H9 (cell line): ENCODE measurements around the gene PTPRK. TPM values are rescaled to one million over a fixed set of nuclear protein-coding genes. Genes with fewer than 3 reads are reported as not detected.

ENCODE experiments used
- DNase-seq: peaks from one replicate; pipeline ENCODE4 v3.0.0-alpha.2; 2017
- H2AFZ ChIP-seq: one replicate; pipeline ENCODE4 v1.6.1; 2013; ENCODE audit warnings: mild to moderate bottlenecking, low read length, control low read depth, moderate library complexity
- H2AK5ac ChIP-seq: 2 replicates; pipeline ENCODE4 v1.6.1; 2013; ENCODE audit warnings: low read length, control low read depth, mixed read lengths; ENCODE audit not compliant: insufficient read length
- H2BK120ac ChIP-seq: one replicate; pipeline ENCODE4 v1.6.1; 2013; ENCODE audit warnings: low read depth, mild to moderate bottlenecking, low read length, control low read depth, inconsistent platforms; ENCODE audit not compliant: poor library complexity, severe bottlenecking
- H2BK12ac ChIP-seq: 2 replicates; pipeline ENCODE4 v1.6.1; 2013; ENCODE audit warnings: low read length, control low read depth, mixed read lengths, low read depth; ENCODE audit not compliant: insufficient read length
- H2BK15ac ChIP-seq: 2 replicates; pipeline ENCODE4 v1.6.1; 2013; ENCODE audit warnings: low read depth, low read length, control low read depth
- H2BK20ac ChIP-seq: one replicate; pipeline ENCODE4 v1.6.1; 2013; ENCODE audit warnings: low read depth, mild to moderate bottlenecking, low read length, control low read depth, inconsistent platforms; ENCODE audit not compliant: poor library complexity, severe bottlenecking
- H2BK5ac ChIP-seq: 2 replicates; pipeline ENCODE4 v1.6.1; 2013; ENCODE audit warnings: low read length, control low read depth, mixed read lengths; ENCODE audit not compliant: insufficient read length
- H3K14ac ChIP-seq: 2 replicates; pipeline ENCODE4 v1.6.1; 2013; ENCODE audit warnings: low read length, control low read depth; ENCODE audit not compliant: insufficient read depth
- H3K18ac ChIP-seq: 2 replicates; pipeline ENCODE4 v1.6.1; 2013; ENCODE audit warnings: low read depth, mild to moderate bottlenecking, mixed read lengths, low read length, control low read depth; ENCODE audit not compliant: insufficient read length
- H3K23ac ChIP-seq: 2 replicates; pipeline ENCODE4 v1.6.1; 2013; ENCODE audit warnings: low read length, control low read depth, mixed read lengths, low read depth; ENCODE audit not compliant: insufficient read length
- H3K23me2 ChIP-seq: 2 replicates; pipeline ENCODE4 v1.6.1; 2013; ENCODE audit warnings: low read depth, mild to moderate bottlenecking, mixed read lengths, low read length, control low read depth; ENCODE audit not compliant: insufficient read length, poor library complexity, severe bottlenecking
- H3K27ac ChIP-seq: 2 replicates; pipeline ENCODE4 v1.5.1; 2013; ENCODE audit warnings: low read length, control low read depth, mixed read lengths, low read depth; ENCODE audit not compliant: insufficient read length
- H3K27me3 ChIP-seq: 2 replicates; pipeline ENCODE4 v1.6.1; 2013; ENCODE audit warnings: low read length, control low read depth, inconsistent platforms; ENCODE audit not compliant: insufficient read depth
- H3K4ac ChIP-seq: 2 replicates; pipeline ENCODE4 v1.6.1; 2013; ENCODE audit warnings: low read depth, mild to moderate bottlenecking, control low read depth, inconsistent platforms, low read length, moderate library complexity
- H3K4me1 ChIP-seq: 2 replicates; pipeline ENCODE4 v1.6.1; 2013; ENCODE audit warnings: low read length, control low read depth, inconsistent platforms; ENCODE audit not compliant: insufficient read depth
- H3K4me2 ChIP-seq: 2 replicates; pipeline ENCODE4 v1.6.1; 2013; ENCODE audit warnings: low read length, control low read depth, mixed read lengths; ENCODE audit not compliant: insufficient read length, insufficient read depth
- H3K56ac ChIP-seq: 2 replicates; pipeline ENCODE4 v1.6.1; 2013; ENCODE audit warnings: low read depth, mild to moderate bottlenecking, mixed read lengths, low read length, control low read depth; ENCODE audit not compliant: insufficient read length
- H3K79me1 ChIP-seq: 2 replicates; pipeline ENCODE4 v1.6.1; 2013; ENCODE audit warnings: low read depth, mild to moderate bottlenecking, moderate library complexity, low read length, control low read depth, inconsistent platforms; ENCODE audit not compliant: insufficient read depth, poor library complexity, severe bottlenecking
- H3K79me2 ChIP-seq: 2 replicates; pipeline ENCODE4 v1.6.1; 2013; ENCODE audit warnings: low read length, control low read depth, inconsistent platforms; ENCODE audit not compliant: insufficient read depth
- H3K9ac ChIP-seq: 2 replicates; pipeline ENCODE4 v1.6.1; 2013; ENCODE audit warnings: low read length, control low read depth, mixed read lengths; ENCODE audit not compliant: insufficient read length; ENCODE audit errors: extremely low read depth
- H3K9me3 ChIP-seq: one replicate; pipeline ENCODE4 v1.6.1; 2013; ENCODE audit warnings: low read depth, low read length, inconsistent platforms; ENCODE audit not compliant: control insufficient read depth
- H3T11ph ChIP-seq: one replicate; pipeline ENCODE4 v1.6.1; 2013; ENCODE audit warnings: mild to moderate bottlenecking, low read length, control low read depth, inconsistent platforms
- H4K20me1 ChIP-seq: one replicate; pipeline ENCODE4 v1.6.1; 2013; ENCODE audit not compliant: control insufficient read depth, insufficient read length, insufficient read depth
- H4K5ac ChIP-seq: 2 replicates; pipeline ENCODE4 v1.6.1; 2013; ENCODE audit warnings: low read depth, mild to moderate bottlenecking, mixed read lengths, low read length, control low read depth; ENCODE audit not compliant: insufficient read length
- H4K8ac ChIP-seq: replicated peaks from 2 replicates; pipeline ENCODE4 v1.6.1; 2013; ENCODE audit warnings: low read length, control low read depth, mixed read lengths, low read depth; ENCODE audit not compliant: insufficient read length
- H4K91ac ChIP-seq: 2 replicates; pipeline ENCODE4 v1.6.1; 2013; ENCODE audit warnings: low read depth, mild to moderate bottlenecking, moderate library complexity, mixed read lengths, low read length, control low read depth; ENCODE audit not compliant: insufficient read length
- H3K27ac Mint-ChIP-seq, 3 experiments: 2 replicates in 2 of 3; 3 replicates in 1 of 3; pipeline ENCODE4 v1.8.0; 2020 to 2021; ENCODE audit warnings: mixed read lengths in 3 of 3, mild to moderate bottlenecking in 1 of 3, moderate library complexity in 1 of 3
- H3K27me3 Mint-ChIP-seq: 2 replicates; pipeline ENCODE4 v1.8.0; 2021; ENCODE audit warnings: low read depth, mild to moderate bottlenecking, moderate library complexity, mixed read lengths
- H3K36me3 Mint-ChIP-seq, 3 experiments: 2 replicates in 2 of 3; 3 replicates in 1 of 3; pipeline ENCODE4 v1.8.0; 2020 to 2021; ENCODE audit warnings: low read depth in 3 of 3, mixed read lengths in 3 of 3; ENCODE audit not compliant: insufficient read depth in 1 of 3
- H3K4me1 Mint-ChIP-seq, 2 experiments: 2 replicates each; pipeline ENCODE4 v1.8.0; 2020; ENCODE audit warnings: mixed read lengths in 2 of 2
- H3K4me3 Mint-ChIP-seq, 2 experiments: 2 replicates in 1 of 2; 3 replicates in 1 of 2; pipeline ENCODE4 v1.8.0; 2020 to 2021; ENCODE audit warnings: mild to moderate bottlenecking in 2 of 2, mixed read lengths in 2 of 2, moderate library complexity in 1 of 2
- H3K9me3 Mint-ChIP-seq, 2 experiments: 2 replicates in 1 of 2; 3 replicates in 1 of 2; pipeline ENCODE4 v1.8.0; 2020; ENCODE audit warnings: mild to moderate bottlenecking in 2 of 2, mixed read lengths in 2 of 2, moderate library complexity in 1 of 2
- CTCF ChIP-seq: fragments of 200-600 bp; sonication (generic); conservative IDR thresholded peaks from 3 replicates; pipeline ENCODE4 v1.8.0; 2021; ENCODE audit warnings: antibody characterized with exemption, mild to moderate bottlenecking
- WGBS: extraction: QIAGEN DNeasy Blood & Tissue Kit; methylation state at CpG from one replicate; pipeline ENCODE4 v1.1.7; 2013; ENCODE audit warnings: missing lambda C conversion rate, low lambda C conversion rate, mixed read lengths; ENCODE audit not compliant: insufficient read length; ENCODE audit errors: extremely low coverage; 5-methylcytosine and 5-hydroxymethylcytosine counted together
- total RNA-seq: library from RNA; stranded (reverse); gene quantifications from 2 replicates; pipeline ENCODE4 v1.2.1, GENCODE V29; 2021

Gene PTPRK
- total RNA-seq, 1 experiment from 2014 or later, result 47.9 TPM

GRCh38 chr6:128538763-128539162, 18.4 kb upstream of the PTPRK start:
- no CpG with 5 or more reads among the region's 4 CpGs for WGBS
- H4K20me1 ChIP-seq, result no peaks in the 10 kb centered on the region
- H3K23me2 ChIP-seq, result no peaks in the 10 kb centered on the region
- no peaks in the 10 kb centered on the region for H3K4me1 ChIP-seq
- no peaks in the 10 kb centered on the region for H3K27me3 ChIP-seq
- no peaks in the 10 kb centered on the region for H3K36me3 Mint-ChIP-seq
- no peak overlapping the region for H2BK5ac ChIP-seq
- H3T11ph ChIP-seq, result no peak overlapping the region
- H2AFZ ChIP-seq, result no peak overlapping the region
- H4K91ac ChIP-seq, result no peak overlapping the region
- H3K27ac Mint-ChIP-seq, result no peak overlapping the region
- H3K4me2 ChIP-seq, result no peak overlapping the region
- H3K9ac ChIP-seq, result no peak overlapping the region
- no peak for DNase-seq
- H3K9me3 ChIP-seq, result no peaks in the 10 kb centered on the region
- TF ChIP-seq CTCF, result no peak
- H3K56ac ChIP-seq, result no peak overlapping the region
- no peak overlapping the region for H2BK15ac ChIP-seq
- H3K27me3 Mint-ChIP-seq, result no peaks in the 10 kb centered on the region
- no peaks in the 10 kb centered on the region for H3K9me3 Mint-ChIP-seq
- H2BK20ac ChIP-seq, result no peak overlapping the region
- H4K5ac ChIP-seq, result no peak overlapping the region
- no peak overlapping the region for H3K18ac ChIP-seq
- no peak overlapping the region for H2AK5ac ChIP-seq
- no peak overlapping the region for H3K4me3 Mint-ChIP-seq
- no peaks in the 10 kb centered on the region for H3K4me1 Mint-ChIP-seq
- H3K27ac ChIP-seq, result no peak overlapping the region
- no peak overlapping the region for H3K4ac ChIP-seq
- no peak overlapping the region for H3K23ac ChIP-seq
- no peak overlapping the region for H3K14ac ChIP-seq
- H3K79me1 ChIP-seq, result no peaks in the 10 kb centered on the region
- H2BK12ac ChIP-seq, result no peak overlapping the region
- no peaks in the 10 kb centered on the region for H3K79me2 ChIP-seq
- H4K8ac ChIP-seq, result no peak overlapping the region
- H2BK120ac ChIP-seq, result no peak overlapping the region
